ENCODE data around the gene PGM2L1.

PGM2L1 gene

DNA sequence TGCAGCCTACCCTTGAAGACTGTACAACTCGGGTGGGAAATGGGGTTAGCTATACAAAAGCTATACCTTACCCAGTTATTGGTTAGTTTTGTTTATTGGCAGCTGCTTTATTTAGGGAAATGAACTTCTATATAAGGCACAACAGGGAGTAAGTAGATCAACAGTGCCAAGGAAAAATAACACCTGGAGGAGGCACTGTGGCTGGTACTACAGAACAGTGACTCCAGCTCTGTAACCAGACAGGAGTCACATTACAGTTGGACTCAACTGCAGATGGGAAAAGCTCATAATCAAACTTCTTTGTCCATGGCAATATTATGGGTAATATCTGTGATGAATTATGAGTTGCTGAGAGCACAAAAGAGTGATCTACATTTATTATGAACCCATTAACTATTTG lies 100.7 kb downstream of the PGM2L1 start:
- no peak for DNase-seq (ENCODE audit: low spot score)

- DNase-seq (ENCODE audit: low spot score), result no peak
These were observed 109.3 kb downstream of the PGM2L1 start for GRCh38 chr11:74288911-74289310.

DNA sequence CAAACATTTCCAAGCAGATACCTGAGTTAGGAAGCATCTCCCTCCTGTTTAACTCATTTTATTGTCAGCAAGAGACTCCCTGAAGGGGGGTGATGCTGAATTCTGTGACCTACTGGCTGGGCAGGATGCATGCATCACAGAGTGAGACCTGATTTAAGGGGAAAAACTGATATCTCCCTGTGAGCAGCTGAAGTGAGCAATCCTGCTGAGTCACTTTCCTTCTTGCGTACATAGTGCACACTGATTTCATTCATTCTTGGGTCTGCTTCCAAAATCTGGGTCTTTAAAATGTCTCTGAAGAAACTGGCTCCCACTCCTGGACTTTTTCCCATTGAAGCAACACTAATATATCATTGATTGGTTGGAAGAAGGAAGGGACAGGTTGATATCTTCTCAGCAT lies 110.1 kb downstream of the PGM2L1 start:
- DNase-seq (ENCODE audit: low spot score), result no peak

- DNase-seq (ENCODE audit: low spot score), result no peak
These were observed 113.8 kb downstream of the PGM2L1 start for GRCh38 chr11:74284466-74284865.

DNA sequence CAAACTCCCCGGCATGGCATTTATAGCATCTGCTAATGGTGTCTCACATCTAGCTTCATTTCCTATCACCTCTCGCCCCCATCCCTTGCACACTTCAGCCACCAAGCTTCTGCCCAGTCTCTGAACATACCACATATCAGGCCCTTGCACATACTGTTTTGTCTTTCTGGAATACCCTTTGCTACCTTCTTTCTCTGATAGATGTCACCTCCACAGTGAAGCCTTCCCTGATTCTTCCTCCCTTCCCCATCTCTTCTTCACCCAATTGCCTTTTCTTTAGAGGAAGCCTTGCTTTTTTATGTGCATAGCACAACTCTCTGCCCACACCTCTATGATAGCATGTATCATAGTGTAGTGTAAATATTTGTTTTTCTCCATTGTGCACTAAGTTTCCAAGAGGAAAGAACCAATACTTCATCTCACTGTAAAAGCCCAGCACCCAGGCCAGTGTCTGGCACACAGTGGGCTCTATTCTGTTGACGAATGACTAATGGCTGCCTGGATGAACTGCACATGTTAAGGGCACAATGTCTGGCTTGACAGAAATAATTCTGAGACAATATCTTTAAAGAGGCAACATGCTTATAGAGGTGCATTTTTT lies 114.6 kb downstream of the PGM2L1 start:
- no peak for DNase-seq (ENCODE audit: low spot score)

- DNase-seq (ENCODE audit: low spot score), result no peak
These were observed 115.3 kb downstream of the PGM2L1 start for GRCh38 chr11:74282914-74283371.

- no peak for DNase-seq (ENCODE audit: low spot score)
These were observed 115.8 kb downstream of the PGM2L1 start for GRCh38 chr11:74282421-74282820.

DNA sequence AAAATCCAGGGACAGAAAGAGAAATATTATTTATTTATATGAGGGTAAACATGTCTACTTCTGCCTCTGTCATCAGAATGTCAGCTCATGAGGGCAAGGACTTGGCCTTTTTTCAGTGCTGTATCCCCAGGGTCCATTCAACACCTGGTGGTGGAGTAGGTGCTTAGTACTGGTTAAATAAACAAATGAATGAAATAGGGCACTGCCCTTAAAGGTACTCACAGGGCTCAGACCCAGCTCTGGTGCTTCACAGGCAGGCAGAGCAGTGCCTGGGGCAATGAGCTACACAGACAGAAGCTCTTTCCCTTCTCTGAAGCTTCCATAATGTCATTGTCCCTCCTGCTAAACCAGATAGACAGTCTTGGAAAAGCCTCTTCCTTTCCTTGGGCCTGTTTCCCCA lies 117.7 kb downstream of the PGM2L1 start:
- no peak for DNase-seq (ENCODE audit: low spot score)
